Measurements from ENCODE around the gene CLCN7. TPM values are rescaled to one million over a fixed set of nuclear protein-coding genes. Genes with fewer than 3 reads are reported as not detected.

Gene CLCN7
- total and polyA plus RNA-seq, 2 of the 8 experiments (the other 6 are each of a cell fraction or from before 2014, with no cell fraction given): 38.6 to 81.5 TPM

- TF ChIP-seq NRF1 (IDR thresholded peaks at IDR 0.05; ENCODE audit: low read depth, low read length): no peak
- TF ChIP-seq SAP30 (IDR thresholded peaks at IDR 0.05; ENCODE audit: insufficient read depth, insufficient replicate concordance, low read length): no peak
Measured at GRCh38 chr16:1427473-1428461, 47.1 kb downstream of the CLCN7 start (continued).
